Body of pancreas (tissue), 4 donors: ENCODE data around the gene BRD4.

Experiments
- POLR2A ChIP-seq, 3 donors: fragments of 450-650 bp; IDR thresholded peaks; one replicate each; pipeline ENCODE4 v1.6.1; 2016; ENCODE audit warnings: antibody characterized with exemption in 3 of 3, mild to moderate bottlenecking in 2 of 3
- TF ChIP-seq, protein P1 (sequence below), 7 experiments: fragments of 450-650 bp in 4 of 7; fragments of 200-600 bp in 3 of 7; sonication (generic) in 3 of 7; IDR thresholded peaks; one replicate each; pipeline ENCODE4 v1.5.1; 2016 to 2019; ENCODE audit warnings: antibody characterized with exemption in 7 of 7

DNA sequence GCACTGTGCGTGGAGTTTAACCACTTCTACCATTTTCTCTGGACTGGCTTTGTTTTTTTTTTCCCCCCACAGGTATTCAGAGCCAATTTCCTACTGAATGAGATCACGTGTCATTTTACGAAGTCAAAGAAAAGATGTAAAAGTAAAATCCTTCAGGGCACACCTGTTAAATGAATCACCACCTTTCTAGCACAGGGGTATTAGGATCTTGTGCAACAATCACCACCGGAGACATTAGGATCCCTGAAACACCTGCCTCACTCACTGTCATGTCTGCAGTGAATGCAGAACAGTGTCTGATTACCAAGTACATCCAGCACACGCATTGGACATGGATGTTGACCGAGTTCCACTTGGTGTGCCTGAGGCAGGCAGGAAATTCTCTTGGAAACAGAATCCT, 17.2 kb downstream of the BRD4 start:
- TF ChIP-seq, protein P1, sequence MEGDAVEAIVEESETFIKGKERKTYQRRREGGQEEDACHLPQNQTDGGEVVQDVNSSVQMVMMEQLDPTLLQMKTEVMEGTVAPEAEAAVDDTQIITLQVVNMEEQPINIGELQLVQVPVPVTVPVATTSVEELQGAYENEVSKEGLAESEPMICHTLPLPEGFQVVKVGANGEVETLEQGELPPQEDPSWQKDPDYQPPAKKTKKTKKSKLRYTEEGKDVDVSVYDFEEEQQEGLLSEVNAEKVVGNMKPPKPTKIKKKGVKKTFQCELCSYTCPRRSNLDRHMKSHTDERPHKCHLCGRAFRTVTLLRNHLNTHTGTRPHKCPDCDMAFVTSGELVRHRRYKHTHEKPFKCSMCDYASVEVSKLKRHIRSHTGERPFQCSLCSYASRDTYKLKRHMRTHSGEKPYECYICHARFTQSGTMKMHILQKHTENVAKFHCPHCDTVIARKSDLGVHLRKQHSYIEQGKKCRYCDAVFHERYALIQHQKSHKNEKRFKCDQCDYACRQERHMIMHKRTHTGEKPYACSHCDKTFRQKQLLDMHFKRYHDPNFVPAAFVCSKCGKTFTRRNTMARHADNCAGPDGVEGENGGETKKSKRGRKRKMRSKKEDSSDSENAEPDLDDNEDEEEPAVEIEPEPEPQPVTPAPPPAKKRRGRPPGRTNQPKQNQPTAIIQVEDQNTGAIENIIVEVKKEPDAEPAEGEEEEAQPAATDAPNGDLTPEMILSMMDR (IDR thresholded peaks at IDR 0.05), result no peak
- TF ChIP-seq POLR2A (IDR thresholded peaks at IDR 0.05), result no peak
